SK-N-SH treated with all-trans-retinoic acid at 6 μM for 48 hours (cell line): ENCODE data around the gene RARRES1.

Experiments used
- ATAC-seq: fragments of 200-7000 bp; cut with Tn5 transposase; 3 replicates; pipeline ENCODE4 v1.9.1; 2020; ENCODE audit warnings: mild to moderate bottlenecking, moderate library complexity
- ARNTL ChIP-seq: fragments of 450-650 bp; formaldehyde crosslinking; IDR thresholded peaks from 2 replicates; pipeline ENCODE4 v1.5.0; 2020; ENCODE audit warnings: low read depth, mild to moderate bottlenecking, moderate library complexity, borderline replicate concordance
- BACH2 ChIP-seq: fragments of 250-450 bp; sonication (Bioruptor Pico); IDR thresholded peaks from 2 replicates; pipeline ENCODE4 v1.9.0; 2021; ENCODE audit warnings: mild to moderate bottlenecking, borderline replicate concordance
- CSDC2 ChIP-seq: fragments of 250-450 bp; sonication (Bioruptor Pico); IDR thresholded peaks from 2 replicates; pipeline ENCODE4 v1.5.0; 2020; ENCODE audit warnings: mild to moderate bottlenecking, moderate library complexity
- ESRRG ChIP-seq: fragments of 250-450 bp; sonication (Bioruptor Pico); IDR thresholded peaks from 2 replicates; pipeline ENCODE4 v1.6.1; 2021; ENCODE audit warnings: mild to moderate bottlenecking
- GLIS3 ChIP-seq: fragments of 250-450 bp; sonication (Bioruptor Pico); IDR thresholded peaks from 2 replicates; pipeline ENCODE4 v1.5.0; 2020; ENCODE audit warnings: mild to moderate bottlenecking, moderate library complexity
- ISL1 ChIP-seq: fragments of 250-450 bp; sonication (Bioruptor Pico); IDR thresholded peaks from 2 replicates; pipeline ENCODE4 v2.1.2; 2022; ENCODE audit warnings: mild to moderate bottlenecking, moderate library complexity
- OSR1 ChIP-seq: fragments of 250-450 bp; sonication (Bioruptor Pico); IDR thresholded peaks from 2 replicates; pipeline ENCODE4 v1.8.0; 2022; ENCODE audit warnings: moderate library complexity, mild to moderate bottlenecking, inconsistent platforms
- POU6F1 ChIP-seq: fragments of 250-450 bp; sonication (Bioruptor Pico); IDR thresholded peaks from 2 replicates; pipeline ENCODE4 v1.8.0; 2021; ENCODE audit warnings: low read depth, mild to moderate bottlenecking, moderate library complexity, borderline replicate concordance
- PPARA ChIP-seq: fragments of 250-450 bp; sonication (Bioruptor Pico); IDR thresholded peaks from 2 replicates; pipeline ENCODE4 v1.5.0; 2020; ENCODE audit warnings: mild to moderate bottlenecking, borderline replicate concordance
- SNAI2 ChIP-seq: fragments of 250-450 bp; sonication (Bioruptor Pico); IDR thresholded peaks from 2 replicates; pipeline ENCODE4 v1.5.0; 2020; ENCODE audit warnings: mild to moderate bottlenecking, moderate library complexity
- TCF4 ChIP-seq: fragments of 250-450 bp; sonication (Bioruptor Pico); IDR thresholded peaks from 2 replicates; pipeline ENCODE4 v1.8.0; 2021; ENCODE audit warnings: mild to moderate bottlenecking, moderate library complexity, borderline replicate concordance
- TSHZ2 ChIP-seq: fragments of 250-450 bp; sonication (Bioruptor Pico); IDR thresholded peaks from 2 replicates; pipeline ENCODE4 v1.5.0; 2020; ENCODE audit warnings: mild to moderate bottlenecking, moderate library complexity
- ZC3H10 ChIP-seq: fragments of 250-450 bp; sonication (Bioruptor Pico); IDR thresholded peaks from 2 replicates; pipeline ENCODE4 v1.5.1; 2021; ENCODE audit warnings: mild to moderate bottlenecking, moderate library complexity
- ZFP3 ChIP-seq: fragments of 250-450 bp; sonication (Bioruptor Pico); IDR thresholded peaks from 2 replicates; pipeline ENCODE4 v1.5.0; 2020; ENCODE audit warnings: mild to moderate bottlenecking, moderate library complexity
- ZFP30 ChIP-seq: fragments of 450-650 bp; formaldehyde crosslinking; IDR thresholded peaks from 2 replicates; pipeline ENCODE4 v1.5.0; 2022; ENCODE audit warnings: mild to moderate bottlenecking, moderate library complexity
- ZNF565 ChIP-seq: fragments of 450-650 bp; formaldehyde crosslinking; conservative IDR thresholded peaks from 2 replicates; pipeline ENCODE4 v1.5.0; 2020; ENCODE audit warnings: low read depth, mild to moderate bottlenecking, moderate library complexity
- ZNF70 ChIP-seq: fragments of 450-650 bp; formaldehyde crosslinking; IDR thresholded peaks from 2 replicates; pipeline ENCODE4 v1.5.0; 2020; ENCODE audit warnings: mild to moderate bottlenecking, moderate library complexity
- ZNF8 ChIP-seq: fragments of 450-650 bp; formaldehyde crosslinking; IDR thresholded peaks from 2 replicates; pipeline ENCODE4 v1.5.0; 2020; ENCODE audit warnings: mild to moderate bottlenecking, moderate library complexity
- TF ChIP-seq, protein P1 (sequence below): fragments of 250-450 bp; sonication (Bioruptor Pico); IDR thresholded peaks from 2 replicates; pipeline ENCODE4 v1.8.0; 2020; ENCODE audit warnings: mild to moderate bottlenecking, moderate library complexity, borderline replicate concordance
- TF ChIP-seq, protein P2 (sequence below): fragments of 250-450 bp; sonication (Bioruptor Pico); IDR thresholded peaks from 2 replicates; pipeline ENCODE4 v1.5.1; 2021; ENCODE audit warnings: mild to moderate bottlenecking, moderate library complexity
- TF ChIP-seq, protein P3 (sequence below): fragments of 250-450 bp; sonication (Bioruptor Pico); IDR thresholded peaks from 2 replicates; pipeline ENCODE4 v1.5.1; 2020; ENCODE audit warnings: low read depth, mild to moderate bottlenecking, moderate library complexity

RARRES1 gene

DNA sequence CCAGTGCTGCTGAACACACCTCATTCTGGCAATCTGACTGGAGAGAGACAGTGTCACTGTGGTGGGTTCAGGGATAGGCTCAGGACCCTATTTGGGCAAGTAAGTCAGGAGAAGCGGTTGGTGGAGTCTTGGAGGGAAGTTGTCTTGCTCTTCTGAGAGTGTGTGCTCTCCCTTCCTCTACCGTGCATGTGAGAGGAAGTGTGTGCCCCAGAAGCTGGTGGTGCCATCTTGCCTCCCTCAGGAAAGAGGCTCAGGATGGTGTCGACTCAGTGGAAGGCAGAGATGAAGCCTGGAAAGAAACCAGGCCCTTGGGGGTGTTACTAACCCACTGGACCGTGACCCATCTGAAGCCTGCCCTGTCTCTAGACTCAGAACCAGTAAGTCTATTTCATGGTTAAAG is 6.8 kb upstream of the RARRES1 start:
- ATAC-seq: no peak
- TF ChIP-seq CSDC2 (CRISPR knock-in tag): no peak
- TF ChIP-seq GLIS3 (CRISPR knock-in tag): no peak
- TF ChIP-seq ZFP3: no peak
- TF ChIP-seq ESRRG (CRISPR knock-in tag): no peak
- TF ChIP-seq SNAI2 (CRISPR knock-in tag): no peak
- no peak for TF ChIP-seq TSHZ2 (CRISPR knock-in tag)
- TF ChIP-seq, protein P1, sequence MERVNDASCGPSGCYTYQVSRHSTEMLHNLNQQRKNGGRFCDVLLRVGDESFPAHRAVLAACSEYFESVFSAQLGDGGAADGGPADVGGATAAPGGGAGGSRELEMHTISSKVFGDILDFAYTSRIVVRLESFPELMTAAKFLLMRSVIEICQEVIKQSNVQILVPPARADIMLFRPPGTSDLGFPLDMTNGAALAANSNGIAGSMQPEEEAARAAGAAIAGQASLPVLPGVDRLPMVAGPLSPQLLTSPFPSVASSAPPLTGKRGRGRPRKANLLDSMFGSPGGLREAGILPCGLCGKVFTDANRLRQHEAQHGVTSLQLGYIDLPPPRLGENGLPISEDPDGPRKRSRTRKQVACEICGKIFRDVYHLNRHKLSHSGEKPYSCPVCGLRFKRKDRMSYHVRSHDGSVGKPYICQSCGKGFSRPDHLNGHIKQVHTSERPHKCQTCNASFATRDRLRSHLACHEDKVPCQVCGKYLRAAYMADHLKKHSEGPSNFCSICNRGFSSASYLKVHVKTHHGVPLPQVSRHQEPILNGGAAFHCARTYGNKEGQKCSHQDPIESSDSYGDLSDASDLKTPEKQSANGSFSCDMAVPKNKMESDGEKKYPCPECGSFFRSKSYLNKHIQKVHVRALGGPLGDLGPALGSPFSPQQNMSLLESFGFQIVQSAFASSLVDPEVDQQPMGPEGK (CRISPR knock-in tag): no peak
- TF ChIP-seq PPARA (CRISPR knock-in tag): no peak
- TF ChIP-seq ZFP30 (CRISPR knock-in tag): no peak
- no peak for TF ChIP-seq POU6F1
- TF ChIP-seq BACH2 (CRISPR knock-in tag): no peak
- no peak for TF ChIP-seq ZNF8 (CRISPR knock-in tag)
- TF ChIP-seq, protein P2, sequence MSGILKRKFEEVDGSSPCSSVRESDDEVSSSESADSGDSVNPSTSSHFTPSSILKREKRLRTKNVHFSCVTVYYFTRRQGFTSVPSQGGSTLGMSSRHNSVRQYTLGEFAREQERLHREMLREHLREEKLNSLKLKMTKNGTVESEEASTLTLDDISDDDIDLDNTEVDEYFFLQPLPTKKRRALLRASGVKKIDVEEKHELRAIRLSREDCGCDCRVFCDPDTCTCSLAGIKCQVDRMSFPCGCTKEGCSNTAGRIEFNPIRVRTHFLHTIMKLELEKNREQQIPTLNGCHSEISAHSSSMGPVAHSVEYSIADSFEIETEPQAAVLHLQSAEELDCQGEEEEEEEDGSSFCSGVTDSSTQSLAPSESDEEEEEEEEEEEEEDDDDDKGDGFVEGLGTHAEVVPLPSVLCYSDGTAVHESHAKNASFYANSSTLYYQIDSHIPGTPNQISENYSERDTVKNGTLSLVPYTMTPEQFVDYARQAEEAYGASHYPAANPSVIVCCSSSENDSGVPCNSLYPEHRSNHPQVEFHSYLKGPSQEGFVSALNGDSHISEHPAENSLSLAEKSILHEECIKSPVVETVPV (CRISPR knock-in tag): no peak
- TF ChIP-seq, all 23 proteins: peak for 0

DNA sequence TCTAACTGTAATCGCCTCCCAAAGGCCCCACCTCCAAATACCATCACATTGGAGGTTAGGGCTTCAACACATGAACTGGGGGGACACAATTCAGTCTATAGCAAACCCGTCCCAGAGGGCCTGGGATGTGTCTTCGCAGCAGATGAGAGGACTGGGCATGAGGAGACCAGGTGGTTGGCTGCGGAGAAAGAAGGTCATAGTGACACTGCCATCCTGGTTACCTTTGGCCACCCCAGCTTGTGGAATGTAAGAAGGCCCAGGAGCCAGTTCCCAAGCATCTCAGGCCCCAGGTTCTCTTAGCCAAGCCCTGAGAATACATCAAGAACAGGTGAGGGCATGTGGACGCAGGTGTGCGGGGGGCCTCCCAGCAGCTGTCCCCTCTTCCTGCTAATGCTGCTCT is 6.4 kb upstream of the RARRES1 start:
- no peak for ATAC-seq
- TF ChIP-seq ZNF565 (CRISPR knock-in tag) (no peak), PPARA (CRISPR knock-in tag) (no peak), TCF4 (CRISPR knock-in tag) (no peak), BACH2 (CRISPR knock-in tag) (no peak), ZNF8 (CRISPR knock-in tag) (no peak), ZNF70 (no peak), ESRRG (CRISPR knock-in tag) (no peak), ISL1 (no peak), ZFP3 (no peak), ZC3H10 (CRISPR knock-in tag) (no peak), CSDC2 (CRISPR knock-in tag) (no peak)
- TF ChIP-seq, protein P1 (CRISPR knock-in tag): no peak

GRCh38 chr3:158737976-158738615 is 5.8 kb upstream of the RARRES1 start:
- ATAC-seq: no peak
- TF ChIP-seq, protein P3, sequence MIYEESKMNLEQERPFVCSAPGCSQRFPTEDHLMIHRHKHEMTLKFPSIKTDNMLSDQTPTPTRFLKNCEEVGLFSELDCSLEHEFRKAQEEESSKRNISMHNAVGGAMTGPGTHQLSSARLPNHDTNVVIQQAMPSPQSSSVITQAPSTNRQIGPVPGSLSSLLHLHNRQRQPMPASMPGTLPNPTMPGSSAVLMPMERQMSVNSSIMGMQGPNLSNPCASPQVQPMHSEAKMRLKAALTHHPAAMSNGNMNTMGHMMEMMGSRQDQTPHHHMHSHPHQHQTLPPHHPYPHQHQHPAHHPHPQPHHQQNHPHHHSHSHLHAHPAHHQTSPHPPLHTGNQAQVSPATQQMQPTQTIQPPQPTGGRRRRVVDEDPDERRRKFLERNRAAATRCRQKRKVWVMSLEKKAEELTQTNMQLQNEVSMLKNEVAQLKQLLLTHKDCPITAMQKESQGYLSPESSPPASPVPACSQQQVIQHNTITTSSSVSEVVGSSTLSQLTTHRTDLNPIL (CRISPR knock-in tag): no peak
- TF ChIP-seq ARNTL (CRISPR knock-in tag) (no peak), ZNF8 (CRISPR knock-in tag) (no peak), GLIS3 (CRISPR knock-in tag) (no peak), TSHZ2 (CRISPR knock-in tag) (no peak), OSR1 (CRISPR knock-in tag) (no peak), ISL1 (no peak), ZNF70 (no peak), TCF4 (CRISPR knock-in tag) (no peak), SNAI2 (CRISPR knock-in tag) (no peak), POU6F1 (no peak)
